Measurements from ENCODE around the gene CTIF. TPM values are rescaled to one million over a fixed set of nuclear protein-coding genes. Genes with fewer than 3 reads are reported as not detected.
A peak's percentile ranks its signal among the peaks of the same experiment; 100 is the strongest.

The CTIF gene
- total RNA-seq, 1 donor from 2014 or later = 60.0 TPM

DNA sequence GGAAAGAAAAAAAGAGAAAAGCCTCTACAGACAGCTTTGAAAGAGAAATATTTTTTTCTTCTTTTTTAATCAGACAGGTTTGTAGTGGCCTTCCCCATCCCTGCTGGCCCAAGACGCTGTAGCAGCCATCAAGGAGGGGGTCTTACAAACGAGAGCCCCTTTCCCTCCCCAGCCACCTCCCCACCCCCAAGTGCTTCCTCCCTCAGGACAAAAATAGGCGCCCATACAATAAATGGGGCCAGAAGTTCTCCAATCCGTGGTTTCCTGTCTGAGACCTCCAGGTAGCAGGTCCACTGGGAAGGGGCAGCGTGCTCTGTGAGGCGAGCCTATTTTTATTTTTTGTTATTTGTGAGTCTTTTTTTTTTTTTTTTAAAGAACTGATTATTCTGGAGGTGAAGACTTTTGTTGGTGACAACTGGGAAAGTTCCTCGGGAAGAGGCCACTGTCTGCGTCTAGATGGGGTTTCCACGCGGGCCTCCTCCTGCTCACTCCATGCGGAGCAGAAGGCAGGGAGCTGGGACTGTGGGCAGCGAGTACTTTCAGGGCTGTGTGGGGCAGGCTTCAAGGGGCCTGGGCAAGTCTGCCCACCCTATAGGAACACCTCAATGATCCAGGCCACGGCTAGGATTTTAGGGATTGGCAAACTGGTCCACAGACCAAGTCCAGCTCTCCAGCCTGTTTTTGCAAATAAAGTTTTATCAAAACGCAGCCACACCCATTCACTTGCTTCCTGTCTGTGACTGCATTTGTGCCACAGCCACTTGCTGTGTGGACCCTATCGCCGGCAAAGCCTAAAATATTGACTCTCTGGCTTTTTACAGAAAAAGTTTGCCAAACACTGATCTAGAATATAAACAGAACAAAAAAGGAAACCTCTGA, 139.6 kb downstream of the CTIF start:
- TF ChIP-seq, protein P1, sequence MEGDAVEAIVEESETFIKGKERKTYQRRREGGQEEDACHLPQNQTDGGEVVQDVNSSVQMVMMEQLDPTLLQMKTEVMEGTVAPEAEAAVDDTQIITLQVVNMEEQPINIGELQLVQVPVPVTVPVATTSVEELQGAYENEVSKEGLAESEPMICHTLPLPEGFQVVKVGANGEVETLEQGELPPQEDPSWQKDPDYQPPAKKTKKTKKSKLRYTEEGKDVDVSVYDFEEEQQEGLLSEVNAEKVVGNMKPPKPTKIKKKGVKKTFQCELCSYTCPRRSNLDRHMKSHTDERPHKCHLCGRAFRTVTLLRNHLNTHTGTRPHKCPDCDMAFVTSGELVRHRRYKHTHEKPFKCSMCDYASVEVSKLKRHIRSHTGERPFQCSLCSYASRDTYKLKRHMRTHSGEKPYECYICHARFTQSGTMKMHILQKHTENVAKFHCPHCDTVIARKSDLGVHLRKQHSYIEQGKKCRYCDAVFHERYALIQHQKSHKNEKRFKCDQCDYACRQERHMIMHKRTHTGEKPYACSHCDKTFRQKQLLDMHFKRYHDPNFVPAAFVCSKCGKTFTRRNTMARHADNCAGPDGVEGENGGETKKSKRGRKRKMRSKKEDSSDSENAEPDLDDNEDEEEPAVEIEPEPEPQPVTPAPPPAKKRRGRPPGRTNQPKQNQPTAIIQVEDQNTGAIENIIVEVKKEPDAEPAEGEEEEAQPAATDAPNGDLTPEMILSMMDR (IDR thresholded peaks at IDR 0.05; ENCODE audit: borderline replicate concordance) = no peak
- no peak overlapping the region for H3K4me3 ChIP-seq
- no peaks in the 10 kb centered on the region for H3K9me3 ChIP-seq (replicated peaks)
- peak overlapping the region; percentile 93 for H3K27ac ChIP-seq (replicated peaks)
- H3K4me1 ChIP-seq = peaks cover 90% of the 10 kb centered on the region
- intact Hi-C loops (cut with micrococcal nuclease) = loop anchor here (5.0 to 10.0 kb wide), 3 partner anchors 104 to 736 kb away; no protein-coding TSS in a partner anchor
- H3K27me3 ChIP-seq (ENCODE audit: low read depth) = no peaks in the 10 kb centered on the region
- DNase-seq = no peak
- H3K36me3 ChIP-seq = peaks cover 4% of the 10 kb centered on the region

DNA sequence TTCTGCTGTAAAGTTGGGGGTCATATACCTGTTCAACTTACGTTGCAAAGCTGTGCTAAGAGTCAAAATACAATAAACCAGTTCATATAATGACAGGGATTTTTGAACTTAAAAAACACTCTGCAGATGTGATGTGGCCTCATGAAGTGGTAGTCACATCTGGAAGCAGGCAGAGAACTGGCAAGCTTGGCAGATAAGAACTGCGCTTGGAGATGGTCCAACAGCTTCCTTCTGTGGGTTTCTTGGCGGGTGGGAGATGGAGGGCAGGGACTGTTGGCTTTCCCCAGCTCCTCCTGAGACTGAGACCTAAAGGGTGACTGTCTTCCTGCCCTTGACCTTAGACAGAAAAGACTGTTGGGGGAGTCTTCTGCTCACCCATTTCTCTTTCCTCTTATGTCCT, 140.4 kb downstream of the CTIF start:
- H3K4me1 ChIP-seq = peaks cover 85% of the 10 kb centered on the region
- no peak for DNase-seq
- H3K36me3 ChIP-seq = peaks cover 4% of the 10 kb centered on the region
- H3K27me3 ChIP-seq (ENCODE audit: low read depth) = no peaks in the 10 kb centered on the region
- TF ChIP-seq, protein P1 (IDR thresholded peaks at IDR 0.05; ENCODE audit: borderline replicate concordance) = no peak
- peak overlapping the region; percentile 93 for H3K27ac ChIP-seq (replicated peaks)
- no peak overlapping the region for H3K4me3 ChIP-seq
- intact Hi-C loops (cut with micrococcal nuclease) = loop anchor here (5.0 to 10.0 kb wide), 3 partner anchors 103 to 736 kb away; no protein-coding TSS in a partner anchor
- no peaks in the 10 kb centered on the region for H3K9me3 ChIP-seq (replicated peaks)

DNA sequence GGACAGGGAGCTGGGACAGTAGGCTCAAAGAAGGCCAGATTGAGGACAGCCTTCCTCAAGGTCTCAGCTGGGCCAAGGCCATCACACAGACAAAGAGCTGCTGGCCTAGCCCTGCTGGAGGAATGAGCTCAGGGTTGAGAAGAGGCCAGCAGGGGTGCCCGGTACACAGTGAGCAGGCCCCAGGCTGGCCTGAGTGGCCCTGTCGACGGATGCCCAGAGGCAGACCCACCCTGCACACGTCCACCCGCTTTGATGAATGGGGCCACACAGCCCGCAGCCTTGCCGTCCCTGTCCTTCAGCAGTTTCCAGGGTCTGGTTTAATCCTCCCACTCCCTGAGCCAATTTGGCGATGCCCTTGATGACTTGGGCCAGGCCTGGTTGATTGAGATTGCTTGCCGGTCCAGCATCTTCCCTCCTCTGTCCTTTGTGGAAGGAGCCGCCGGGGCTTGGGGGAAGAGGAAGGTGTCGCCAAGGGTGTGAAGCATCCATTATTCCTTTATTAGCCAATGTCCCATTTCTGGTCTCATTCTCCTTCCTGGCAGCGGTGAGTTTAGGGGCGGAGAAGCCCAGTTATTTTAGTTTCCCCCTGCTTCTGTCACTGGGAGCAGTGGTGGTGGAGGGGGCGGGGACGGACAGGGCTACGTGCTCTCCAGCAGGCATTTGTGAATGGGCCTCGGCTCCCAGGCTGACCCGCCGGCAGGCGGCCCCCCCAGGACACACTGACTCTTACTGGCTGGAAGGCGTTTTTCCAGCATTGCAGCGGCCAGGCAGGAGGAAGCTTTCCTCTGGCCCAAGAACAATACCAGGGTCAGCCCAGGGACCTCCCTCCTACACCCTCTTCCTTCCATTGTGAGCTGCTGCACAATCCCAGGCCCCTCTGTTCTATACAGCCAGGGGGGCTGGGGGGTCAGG, 141.8 kb downstream of the CTIF start:
- H3K27ac ChIP-seq (replicated peaks) = peak overlapping the region; percentile 93
- peaks cover 4% of the 10 kb centered on the region for H3K36me3 ChIP-seq
- intact Hi-C loops (cut with micrococcal nuclease) = no loop called here
- peaks cover 83% of the 10 kb centered on the region for H3K4me1 ChIP-seq
- no peaks in the 10 kb centered on the region for H3K9me3 ChIP-seq (replicated peaks)
- no peaks in the 10 kb centered on the region for H3K27me3 ChIP-seq (ENCODE audit: low read depth)
- H3K4me3 ChIP-seq = no peak overlapping the region
- TF ChIP-seq, protein P1 (IDR thresholded peaks at IDR 0.05; ENCODE audit: borderline replicate concordance) = peak; percentile 39
- DNase-seq = peak; percentile 87

DNA sequence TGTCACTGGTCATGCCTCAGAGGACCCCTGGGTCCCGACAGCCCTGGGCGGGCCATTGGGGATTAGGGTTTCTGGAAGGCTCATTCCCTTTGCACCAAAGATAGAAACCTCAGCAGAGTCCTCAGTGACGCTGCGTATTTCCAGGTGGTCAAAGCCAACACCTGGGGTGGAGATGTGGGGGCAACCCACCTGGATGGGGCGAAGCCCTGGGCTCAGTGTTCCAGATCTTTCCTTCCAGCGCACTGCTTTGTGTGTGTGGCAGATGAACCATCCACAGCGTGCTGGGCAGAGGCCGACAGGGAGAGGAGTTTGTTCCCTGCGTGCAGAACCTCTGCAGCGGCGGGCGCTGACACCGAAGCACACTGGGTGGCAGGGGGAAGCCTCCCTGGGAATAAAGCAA, 143.9 kb downstream of the CTIF start:
- Histone ChIP-seq H3K9me3 (replicated peaks) (no peaks in the 10 kb centered on the region), H3K4me1 (peaks cover 77% of the 10 kb centered on the region), H3K36me3 (peaks cover 4% of the 10 kb centered on the region), H3K4me3 (no peak overlapping the region), H3K27ac (replicated peaks) (peak overlapping the region; percentile 93), H3K27me3 (ENCODE audit: low read depth) (no peaks in the 10 kb centered on the region)
- TF ChIP-seq, protein P1 (IDR thresholded peaks at IDR 0.05; ENCODE audit: borderline replicate concordance) = no peak
- intact Hi-C loops (cut with micrococcal nuclease) = no loop called here
- no peak for DNase-seq

DNA sequence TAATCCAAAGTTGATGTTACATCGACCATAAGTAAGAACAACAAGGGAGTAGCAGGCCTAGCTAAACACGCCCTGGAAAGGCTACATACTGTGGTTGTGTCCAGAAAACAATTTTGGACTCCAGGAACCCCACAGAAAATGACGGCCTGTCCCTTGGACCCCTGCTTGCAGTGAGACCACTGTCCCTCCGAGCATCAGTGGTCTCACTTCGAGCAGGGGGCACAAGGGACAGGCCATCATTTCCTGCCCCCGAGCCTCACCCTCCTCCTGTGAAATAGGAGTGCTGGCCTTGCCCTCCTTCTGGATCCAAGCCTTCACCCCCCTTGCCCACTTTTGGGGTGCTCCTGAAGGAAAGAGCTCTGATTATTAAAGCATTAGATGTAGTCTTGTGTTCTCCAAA, 144.4 kb downstream of the CTIF start:
- Histone ChIP-seq H3K27me3 (ENCODE audit: low read depth) (no peaks in the 10 kb centered on the region), H3K27ac (replicated peaks) (peak overlapping the region; percentile 93), H3K4me1 (peaks cover 77% of the 10 kb centered on the region), H3K4me3 (no peak overlapping the region), H3K36me3 (peaks cover 4% of the 10 kb centered on the region), H3K9me3 (replicated peaks) (no peaks in the 10 kb centered on the region)
- DNase-seq = no peak
- TF ChIP-seq, protein P1 (IDR thresholded peaks at IDR 0.05; ENCODE audit: borderline replicate concordance) = no peak
- intact Hi-C loops (cut with micrococcal nuclease) = no loop called here

Measured in left ventricle myocardium inferior (tissue), 1 donor.